Natural killer cell (primary cell): ENCODE measurements around the gene GLT1D1. TPM values are rescaled to one million over a fixed set of nuclear protein-coding genes. Genes with fewer than 3 reads are reported as not detected.

Source experiments
- ATAC-seq, 3 donors: fragments of 150-1000 bp in 2 of 3; fragments of 200-7000 bp in 1 of 3; cut with Tn5 transposase; 1 replicate in 1 of 3; 2 replicates in 2 of 3; pipeline ENCODE4 v1.10.0; 2021; ENCODE audit warnings: mild to moderate bottlenecking in 2 of 3, moderate library complexity in 2 of 3
- DNase-seq, 2 donors: peaks; one replicate each; pipeline versions ENCODE4 v3.0.0 to v3.0.0-alpha.2; 2013 to 2021; ENCODE audit warnings: mixed read lengths in 1 of 2
- H3K27ac ChIP-seq: one replicate; pipeline ENCODE4 v1.5.1; 2013; ENCODE audit warnings: mild to moderate bottlenecking, low read length
- H3K27me3 ChIP-seq: one replicate; pipeline ENCODE4 v1.6.1; 2013; ENCODE audit warnings: low read length; ENCODE audit not compliant: control insufficient read depth, insufficient read depth
- H3K36me3 ChIP-seq: one replicate; pipeline ENCODE4 v1.6.1; 2013; ENCODE audit warnings: low read length; ENCODE audit not compliant: control insufficient read depth, insufficient read depth
- H3K4me1 ChIP-seq: one replicate; pipeline ENCODE4 v1.6.1; 2013; ENCODE audit warnings: low read length; ENCODE audit not compliant: control insufficient read depth, insufficient read depth
- H3K4me3 ChIP-seq: one replicate; pipeline ENCODE4 v1.5.1; 2013; ENCODE audit warnings: low read length
- H3K9me3 ChIP-seq: one replicate; pipeline ENCODE4 v1.6.1; 2013; ENCODE audit warnings: low read length; ENCODE audit not compliant: control insufficient read depth, insufficient read depth
- H3K27ac Mint-ChIP-seq, 2 donors: one replicate each; pipeline ENCODE4 v1.8.0; 2022; ENCODE audit warnings: mild to moderate bottlenecking in 2 of 2, mixed read lengths in 2 of 2, moderate library complexity in 1 of 2
- H3K27me3 Mint-ChIP-seq, 2 donors: one replicate each; pipeline ENCODE4 v1.8.0; 2022; ENCODE audit warnings: low read depth in 2 of 2, mixed read lengths in 2 of 2
- H3K36me3 Mint-ChIP-seq: one replicate; pipeline ENCODE4 v1.8.0; 2022; ENCODE audit warnings: mixed read lengths
- H3K4me1 Mint-ChIP-seq, 2 donors: one replicate each; pipeline ENCODE4 v1.8.0; 2022; ENCODE audit warnings: mixed read lengths in 2 of 2
- H3K4me3 Mint-ChIP-seq: one replicate; pipeline ENCODE4 v1.8.0; 2022; ENCODE audit warnings: mild to moderate bottlenecking, moderate library complexity, mixed read lengths
- H3K9me3 Mint-ChIP-seq, 2 donors: one replicate each; pipeline ENCODE4 v1.8.0; 2022; ENCODE audit warnings: mixed read lengths in 2 of 2
- CTCF ChIP-seq: fragments of 200-600 bp; IDR thresholded peaks from one replicate; pipeline ENCODE4 v1.8.0; 2022; ENCODE audit warnings: antibody characterized with exemption
- WGBS: methylation state at CpG from one replicate; pipeline ENCODE4 v1.1.7; 2013; ENCODE audit warnings: missing lambda C conversion rate; ENCODE audit not compliant: insufficient coverage; 5-methylcytosine and 5-hydroxymethylcytosine counted together
- intact Hi-C: fragments of 100-400 bp; cut with micrococcal nuclease; formaldehyde crosslinking; loops from one replicate; pipeline ENCODE4 v1.14.2; 2022
- total RNA-seq, 4 donors: library from RNA; stranded (reverse); fragments of 120-200 nt in 1 of 4; gene quantifications; one replicate each; pipeline versions ENCODE4 v1.2.3 to v1.2.4, GENCODE V29; 2013 to 2022

The GLT1D1 gene
- total RNA-seq, 3 donors from 2014 or later (not counting 1 experiment from before 2014, with no cell fraction given) = 0.33 to 3.2 (median 2.6) TPM

- H3K4me3 ChIP-seq = no peak overlapping the region
- H3K36me3 ChIP-seq = no peaks in the 10 kb centered on the region
- H3K27ac ChIP-seq = no peak overlapping the region
- ATAC-seq = no peak
- Mint-ChIP-seq H3K27ac (no peak overlapping the region), H3K4me1 (peaks cover 0 to 10% of the 10 kb centered on the region in 2 donors), H3K4me3 (no peak overlapping the region), H3K36me3 (no peaks in the 10 kb centered on the region), H3K27me3 (peaks cover 32 to 36% of the 10 kb centered on the region in 2 donors), H3K9me3 (no peaks in the 10 kb centered on the region)
- WGBS = 34% methylated on average over 13 of the region's 13 CpGs
- no peaks in the 10 kb centered on the region for H3K27me3 ChIP-seq
- no peak for DNase-seq
- TF ChIP-seq CTCF = no peak
- intact Hi-C loops = no loop called here
- H3K9me3 ChIP-seq = no peaks in the 10 kb centered on the region
- H3K4me1 ChIP-seq = no peaks in the 10 kb centered on the region
Measured at GRCh38 chr12:128970110-128970509, 116.8 kb downstream of the GLT1D1 start.

- DNase-seq = no peak
- H3K27me3 ChIP-seq = no peaks in the 10 kb centered on the region
- 85% methylated on average over 13 of the region's 13 CpGs for WGBS
- no peaks in the 10 kb centered on the region for H3K9me3 ChIP-seq
- Mint-ChIP-seq H3K4me3 (no peak overlapping the region), H3K9me3 (no peaks in the 10 kb centered on the region), H3K36me3 (no peaks in the 10 kb centered on the region), H3K27me3 (peaks cover 33 to 43% of the 10 kb centered on the region in 2 donors), H3K4me1 (peaks cover 0 to 10% of the 10 kb centered on the region in 2 donors), H3K27ac (no peak overlapping the region)
- no peak overlapping the region for H3K27ac ChIP-seq
- TF ChIP-seq CTCF = no peak
- intact Hi-C loops = no loop called here
- no peaks in the 10 kb centered on the region for H3K4me1 ChIP-seq
- H3K4me3 ChIP-seq = no peak overlapping the region
- ATAC-seq = no peak
- H3K36me3 ChIP-seq = no peaks in the 10 kb centered on the region
Measured at GRCh38 chr12:128970941-128971340, 117.7 kb downstream of the GLT1D1 start.

GRCh38 chr12:128971802-128972201 lies 118.5 kb downstream of the GLT1D1 start:
- no peak for TF ChIP-seq CTCF
- Mint-ChIP-seq H3K4me3 (no peak overlapping the region), H3K9me3 (no peaks in the 10 kb centered on the region), H3K4me1 (peaks cover 0 to 10% of the 10 kb centered on the region in 2 donors), H3K36me3 (no peaks in the 10 kb centered on the region), H3K27ac (no peak overlapping the region), H3K27me3 (peaks cover 33 to 43% of the 10 kb centered on the region in 2 donors)
- intact Hi-C loops = no loop called here
- Histone ChIP-seq H3K36me3 (no peaks in the 10 kb centered on the region), H3K4me1 (no peaks in the 10 kb centered on the region), H3K4me3 (no peak overlapping the region), H3K9me3 (no peaks in the 10 kb centered on the region), H3K27ac (no peak overlapping the region), H3K27me3 (no peaks in the 10 kb centered on the region)
- ATAC-seq = no peak
- no peak for DNase-seq
- WGBS = 44% methylated on average over 11 of the region's 11 CpGs
